GM12801 (cell line): ENCODE data around the gene NINJ2.

Experiments
- CTCF ChIP-seq: IDR thresholded peaks from one replicate; pipeline ENCODE4 v1.5.1; 2011; ENCODE audit warnings: control low read depth; ENCODE audit not compliant: insufficient read length; ENCODE audit errors: extremely low read depth

NINJ2 gene

DNA sequence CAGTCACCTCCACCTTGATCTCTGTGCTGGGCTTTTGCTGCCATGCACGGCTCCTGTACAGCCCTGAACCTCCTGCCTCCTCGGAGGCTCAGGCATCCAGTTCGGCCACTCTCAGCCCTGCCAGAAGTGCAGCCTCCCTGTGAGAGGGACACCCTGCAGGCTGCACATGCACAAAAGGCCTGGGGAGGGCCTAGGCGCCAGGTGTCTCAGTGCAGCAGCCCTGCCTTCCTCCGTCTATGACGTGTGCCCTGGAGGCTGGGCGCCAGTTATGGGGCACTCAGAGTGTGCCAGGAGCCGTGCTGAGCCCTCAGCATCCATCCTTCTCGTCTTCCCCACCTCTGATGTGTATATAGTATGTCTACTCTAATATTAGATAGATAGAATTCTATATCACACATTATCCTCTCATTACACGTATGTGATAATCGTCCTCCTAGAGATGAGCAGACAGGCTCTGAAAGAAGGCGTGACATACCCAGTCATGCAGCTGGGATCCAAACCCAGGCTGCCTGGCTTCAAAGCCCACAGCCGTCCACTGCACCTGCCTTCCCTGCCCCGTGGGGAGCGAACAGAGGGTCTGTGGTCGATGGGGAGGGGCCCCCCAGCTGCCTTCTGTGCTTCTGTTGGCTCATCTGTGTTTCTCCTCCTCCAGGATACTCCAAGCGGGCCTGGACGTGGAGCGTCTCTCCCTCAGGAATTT, 102.4 kb downstream of the NINJ2 start:
- TF ChIP-seq CTCF = no peak

- no peak for TF ChIP-seq CTCF
Measured at GRCh38 chr12:559906-560455, 103.3 kb downstream of the NINJ2 start.

- TF ChIP-seq CTCF = no peak
Measured at GRCh38 chr12:559208-559905, 103.9 kb downstream of the NINJ2 start.

GRCh38 chr12:558580-558979, 104.7 kb downstream of the NINJ2 start:
- TF ChIP-seq CTCF = no peak

GRCh38 chr12:556498-556897, 106.7 kb downstream of the NINJ2 start:
- no peak for TF ChIP-seq CTCF

DNA sequence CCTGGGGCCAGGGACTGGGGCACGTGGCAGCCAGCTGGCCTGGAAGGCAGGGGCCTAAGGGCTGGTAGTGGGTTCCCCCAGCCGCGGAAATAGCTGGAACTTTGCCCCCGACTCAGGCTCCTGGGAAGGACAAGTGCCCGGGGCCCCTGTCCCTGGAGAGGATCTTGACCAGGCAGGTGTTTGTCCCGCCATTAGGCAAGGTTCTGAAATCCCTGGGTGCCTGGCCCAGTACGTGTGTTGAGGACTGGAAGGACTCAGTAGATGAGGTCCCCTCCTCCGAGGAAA, 109.3 kb downstream of the NINJ2 start:
- no peak for TF ChIP-seq CTCF

GRCh38 chr12:553216-554000, 109.8 kb downstream of the NINJ2 start:
- TF ChIP-seq CTCF = no peak
